Measurements from ENCODE around the gene B3GAT1.

DNA sequence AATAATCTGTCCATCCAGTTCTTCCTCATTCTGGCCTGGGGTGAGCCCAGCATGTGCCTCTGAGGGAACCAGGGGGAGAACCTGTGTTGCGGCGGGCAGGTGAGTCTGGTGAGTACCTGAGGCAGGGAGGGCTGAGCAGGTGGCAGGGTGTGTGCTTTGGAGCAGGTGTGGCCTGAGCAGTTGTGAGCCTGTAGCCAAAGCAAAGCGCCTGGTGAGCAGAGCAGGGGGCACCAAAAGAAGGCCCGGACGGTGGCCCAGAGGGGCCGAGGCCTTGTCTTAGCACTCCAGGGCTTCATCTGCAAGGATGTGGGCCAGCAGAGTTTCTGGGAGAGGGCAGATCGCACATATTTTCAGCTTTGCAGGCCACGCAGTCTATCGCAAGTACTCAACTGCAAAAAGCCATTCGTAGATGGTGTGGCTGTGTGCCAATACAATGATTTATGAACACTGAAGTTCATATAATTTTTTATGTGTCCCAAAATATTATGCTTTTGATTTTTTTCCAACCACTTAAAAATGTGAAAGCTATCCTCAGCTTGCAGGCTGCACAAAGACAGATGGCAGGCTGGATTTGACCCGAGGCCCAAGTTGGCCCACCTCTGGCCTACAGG lies 71.6 kb downstream of the B3GAT1 start:
- TF ChIP-seq EZH2phosphoT487 (IDR thresholded peaks at IDR 0.05; ENCODE audit: unreplicated experiment) (no peak), POLR2AphosphoS5 (IDR thresholded peaks at IDR 0.05; ENCODE audit: low read depth) (no peak), NANOG (IDR thresholded peaks at IDR 0.05; ENCODE audit: borderline replicate concordance) (no peak), JUNB (IDR thresholded peaks at IDR 0.05; ENCODE audit: unreplicated experiment) (no peak), EZH2 (IDR thresholded peaks at IDR 0.05; ENCODE audit: low read depth, unreplicated experiment) (no peak), STAT1 (IDR thresholded peaks at IDR 0.05; ENCODE audit: unreplicated experiment) (no peak)
- TF ChIP-seq, protein P1, sequence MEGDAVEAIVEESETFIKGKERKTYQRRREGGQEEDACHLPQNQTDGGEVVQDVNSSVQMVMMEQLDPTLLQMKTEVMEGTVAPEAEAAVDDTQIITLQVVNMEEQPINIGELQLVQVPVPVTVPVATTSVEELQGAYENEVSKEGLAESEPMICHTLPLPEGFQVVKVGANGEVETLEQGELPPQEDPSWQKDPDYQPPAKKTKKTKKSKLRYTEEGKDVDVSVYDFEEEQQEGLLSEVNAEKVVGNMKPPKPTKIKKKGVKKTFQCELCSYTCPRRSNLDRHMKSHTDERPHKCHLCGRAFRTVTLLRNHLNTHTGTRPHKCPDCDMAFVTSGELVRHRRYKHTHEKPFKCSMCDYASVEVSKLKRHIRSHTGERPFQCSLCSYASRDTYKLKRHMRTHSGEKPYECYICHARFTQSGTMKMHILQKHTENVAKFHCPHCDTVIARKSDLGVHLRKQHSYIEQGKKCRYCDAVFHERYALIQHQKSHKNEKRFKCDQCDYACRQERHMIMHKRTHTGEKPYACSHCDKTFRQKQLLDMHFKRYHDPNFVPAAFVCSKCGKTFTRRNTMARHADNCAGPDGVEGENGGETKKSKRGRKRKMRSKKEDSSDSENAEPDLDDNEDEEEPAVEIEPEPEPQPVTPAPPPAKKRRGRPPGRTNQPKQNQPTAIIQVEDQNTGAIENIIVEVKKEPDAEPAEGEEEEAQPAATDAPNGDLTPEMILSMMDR (conservative IDR thresholded peaks at IDR 0.05; ENCODE audit: low read depth in 2 of 2), result no peak
